Amygdala (tissue), 56 donors: ENCODE results near the gene DYRK2.

ENCODE experiments used
- DNase-seq, 56 donors: peaks; one replicate each; lab custom pipeline; 2025; lab: John Stamatoyannopoulos, UW

The DYRK2 gene

DNA sequence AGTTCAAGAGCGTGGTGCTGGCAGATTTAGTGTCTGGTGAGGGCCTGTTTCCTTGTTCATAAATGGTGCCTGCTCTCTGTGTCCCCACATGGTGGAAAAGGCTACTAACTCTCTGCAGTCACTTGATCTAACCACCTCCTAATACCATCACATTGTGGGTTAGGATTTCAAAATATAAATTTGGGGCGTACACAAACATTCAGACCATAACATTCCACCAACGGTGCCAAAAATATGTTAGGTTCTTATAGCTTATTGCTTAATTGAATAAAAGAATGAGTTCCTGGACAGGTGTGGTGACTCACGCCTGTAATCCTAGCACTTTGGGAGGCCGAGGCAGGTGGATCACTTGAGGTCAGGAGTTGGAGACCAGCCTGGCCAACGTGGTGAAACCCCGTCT, 3.4 kb upstream of the DYRK2 start:
- DNase-seq: no peak

DNA sequence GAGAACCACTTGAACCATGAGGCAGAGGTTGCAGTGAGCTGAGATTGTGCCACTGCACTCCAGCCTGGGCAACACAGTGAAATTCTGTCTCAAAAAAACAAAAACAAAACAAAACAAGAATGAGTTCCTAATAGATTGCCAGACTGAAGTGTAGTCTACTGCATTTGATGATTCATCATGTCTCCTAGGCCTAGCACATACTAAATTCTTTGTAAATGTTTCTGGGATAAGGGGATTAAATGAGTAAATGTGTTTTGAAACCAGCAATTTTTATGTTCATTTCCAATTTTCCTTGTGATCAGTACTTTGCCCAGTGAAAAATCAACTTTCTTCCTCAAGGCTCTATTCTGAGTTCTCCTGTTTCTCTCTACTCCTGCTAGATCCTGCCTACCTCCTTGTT, 2.9 kb upstream of the DYRK2 start:
- no peak for DNase-seq

GRCh38 chr12:67646775-67647174, 1.8 kb upstream of the DYRK2 start:
- DNase-seq: no peak

- DNase-seq: peak in 2 of 56 donors; percentile 9 to 24
Observed at GRCh38 chr12:67647181-67647798, 1.3 kb upstream of the DYRK2 start.

- peak in 43 of 56 donors; percentile 13 to 69 (median 51) for DNase-seq
Observed at GRCh38 chr12:67647799-67648520, 585 bp upstream of the DYRK2 start.

DNA sequence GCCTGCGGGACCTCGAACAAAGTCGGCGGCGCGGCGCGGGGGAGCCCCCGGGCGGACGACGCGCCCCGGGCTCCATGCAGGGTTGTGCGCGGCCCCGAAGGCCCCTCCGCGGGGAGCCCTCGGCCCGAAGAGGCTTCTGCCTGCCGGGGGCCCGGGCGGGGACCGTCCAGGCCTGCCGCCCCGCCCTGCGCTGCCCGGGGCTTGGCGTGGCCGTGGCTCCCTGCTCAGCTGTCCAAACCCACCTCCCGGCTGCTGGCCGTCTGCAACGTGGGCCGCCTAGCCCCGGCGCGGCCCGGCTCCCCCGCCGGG, 670 bp downstream of the DYRK2 start:
- DNase-seq: peak in 1 of 56 donors; percentile 49

DNA sequence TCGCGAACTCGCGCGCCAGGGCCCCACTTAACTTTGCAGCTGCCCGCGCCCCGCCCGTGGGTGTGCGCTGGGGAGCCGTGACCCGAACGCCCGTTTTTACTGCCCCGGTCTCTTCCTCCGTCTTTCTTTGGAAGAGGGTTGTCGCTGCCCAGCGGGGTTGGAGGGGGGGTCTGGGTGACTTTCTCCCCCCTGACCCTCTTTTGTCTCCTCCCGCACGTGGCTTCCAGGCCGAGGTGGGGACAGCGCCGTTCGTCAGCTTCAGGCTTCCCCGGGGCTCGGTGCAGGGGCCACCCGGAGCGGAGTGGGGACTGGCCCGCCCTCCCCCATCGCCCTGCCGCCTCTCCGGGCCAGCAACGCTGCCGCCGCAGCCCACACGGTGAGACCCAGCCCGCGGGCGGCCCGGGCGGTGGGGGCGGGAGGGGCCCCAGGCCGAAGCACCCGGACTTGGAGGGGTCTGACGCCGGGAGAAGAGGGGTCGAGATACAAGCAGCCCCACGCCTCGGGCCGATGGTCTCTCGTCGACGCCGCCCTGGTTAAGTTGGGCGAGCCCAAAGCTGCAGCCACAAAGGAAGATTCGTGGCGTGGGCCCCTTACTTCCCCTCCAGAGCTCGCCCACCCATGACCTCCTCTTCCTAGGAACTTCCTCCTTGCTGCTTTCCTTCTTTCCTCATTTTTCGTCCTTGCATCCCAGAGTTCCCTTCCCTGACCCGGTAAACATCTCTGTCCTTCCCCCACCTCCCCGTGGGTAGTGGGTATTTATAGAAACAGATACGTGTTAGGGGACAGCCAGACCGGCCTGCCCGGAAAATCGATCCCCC, 1.2 kb downstream of the DYRK2 start:
- peak in 19 of 56 donors; percentile 13 to 55 (median 29) for DNase-seq

DNA sequence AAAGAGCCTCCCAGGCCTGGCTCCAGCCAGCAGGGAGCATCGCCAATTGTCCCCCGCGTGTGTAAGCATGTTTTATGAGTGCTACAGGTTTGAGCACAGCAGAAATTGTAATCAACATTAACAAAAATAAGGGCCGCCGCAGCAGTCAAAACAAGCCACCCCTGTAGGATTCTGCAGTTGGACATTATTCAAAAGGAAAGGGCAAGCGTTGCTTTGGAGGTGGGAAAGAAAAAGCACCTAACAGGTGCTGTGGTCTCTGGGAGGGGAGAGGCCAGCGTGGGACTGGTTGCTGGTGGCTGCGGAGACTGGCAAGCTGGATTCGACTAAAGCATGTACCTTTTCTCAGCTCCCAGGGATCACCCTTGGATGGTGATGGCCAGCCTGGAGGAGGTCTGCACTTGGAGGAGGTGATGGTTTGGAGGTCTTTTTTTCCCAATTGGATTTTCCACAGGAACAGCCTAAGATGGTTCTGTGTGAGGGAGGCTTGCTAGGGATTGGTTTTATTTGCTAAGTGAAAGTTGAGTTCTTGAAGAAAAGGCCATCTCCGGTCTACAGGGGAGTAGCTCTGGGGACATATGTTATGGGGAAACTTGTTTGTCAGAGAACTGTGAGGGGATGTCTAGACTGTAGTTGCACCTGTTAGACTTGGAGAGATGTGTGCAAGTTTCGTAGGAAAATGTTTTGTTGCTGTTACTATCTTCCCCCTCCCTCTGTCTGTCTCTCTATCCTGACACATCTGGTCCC, 2.0 kb downstream of the DYRK2 start:
- DNase-seq: peak in 10 of 56 donors; percentile 5 to 59 (median 26)

DNA sequence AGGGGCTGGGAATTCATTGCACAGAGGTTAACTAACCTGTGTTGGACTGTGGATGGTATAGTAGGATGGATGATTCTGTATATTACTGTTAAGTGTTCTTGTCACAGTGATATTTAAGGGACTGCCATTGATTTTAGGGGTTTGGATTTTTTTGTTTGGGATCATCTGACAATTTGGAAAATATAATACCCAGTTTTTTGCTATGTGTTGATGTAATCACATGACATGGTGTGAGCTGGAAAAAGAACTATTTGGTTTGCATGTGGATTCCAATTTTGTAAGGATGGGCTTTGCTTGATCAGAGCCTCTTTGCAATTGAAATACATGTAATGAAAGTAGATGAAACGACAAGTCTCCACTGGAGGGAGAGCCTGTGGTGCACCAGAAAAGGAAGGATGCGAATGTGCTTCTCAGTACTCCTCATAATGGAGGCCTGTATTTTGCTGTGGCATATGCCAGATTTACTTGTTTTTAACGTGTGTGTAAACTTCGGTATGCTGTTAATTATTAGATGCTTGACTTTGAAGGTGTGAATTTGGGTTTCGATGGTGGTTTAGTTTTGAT, 2.7 kb downstream of the DYRK2 start:
- DNase-seq: peak in 9 of 56 donors; percentile 0 to 38 (median 25)

- no peak for DNase-seq
Observed at GRCh38 chr12:67655829-67656228, 7.3 kb downstream of the DYRK2 start.

GRCh38 chr12:67656251-67656650, 7.7 kb downstream of the DYRK2 start:
- DNase-seq: no peak

- no peak for DNase-seq
Observed at GRCh38 chr12:67658486-67658885, 9.9 kb downstream of the DYRK2 start.

- no peak for DNase-seq
Observed at GRCh38 chr12:67659292-67659691, 10.7 kb downstream of the DYRK2 start.

GRCh38 chr12:67661311-67662021, 12.9 kb downstream of the DYRK2 start:
- DNase-seq: no peak

DNA sequence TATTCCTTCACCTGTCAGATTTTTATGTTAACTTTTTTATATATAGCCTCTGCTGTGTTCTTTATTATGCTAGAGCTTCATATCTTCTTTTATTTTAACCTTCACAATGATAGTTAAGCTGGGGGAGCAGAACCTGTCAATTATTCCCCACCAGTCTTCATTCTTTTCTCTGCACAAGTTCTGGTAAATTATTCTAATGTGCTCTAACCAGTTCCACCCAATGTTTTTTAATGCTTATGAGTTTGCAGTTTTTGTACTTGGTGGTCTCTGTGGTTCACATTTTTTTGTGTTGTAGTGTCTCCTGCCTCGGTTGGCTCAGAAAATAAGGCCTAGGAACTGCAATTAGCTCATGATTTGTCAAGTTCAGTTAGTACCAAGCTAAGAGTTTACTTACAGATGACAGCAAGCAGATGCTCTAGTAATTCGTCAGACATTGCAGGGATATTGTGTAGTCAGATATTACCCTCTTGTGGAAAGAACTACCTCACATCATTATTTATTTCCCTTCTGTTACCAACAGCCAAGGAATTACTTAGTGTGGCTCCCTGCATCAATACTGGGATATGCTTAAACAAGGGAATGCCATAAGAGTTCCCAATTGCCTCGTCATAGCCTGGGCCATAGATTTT, 14.5 kb downstream of the DYRK2 start:
- DNase-seq: no peak

DNA sequence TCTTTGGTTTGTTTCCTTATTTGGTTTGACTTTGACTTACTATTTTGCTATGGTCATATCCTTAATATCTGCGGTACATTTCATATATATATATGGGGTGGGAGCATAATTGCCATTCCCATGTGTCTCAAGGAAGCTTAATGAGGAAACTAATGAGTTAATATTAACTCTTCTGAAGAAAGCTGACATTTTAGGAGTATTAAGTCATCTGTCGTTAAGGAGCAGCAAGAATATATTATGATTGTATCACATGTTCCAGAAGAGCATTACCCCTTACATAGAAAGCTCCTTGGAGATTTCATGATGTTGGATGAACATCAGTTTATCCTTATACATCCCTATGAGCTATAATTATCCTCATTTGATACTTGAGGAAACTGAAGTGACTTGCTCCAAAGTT, 15.6 kb downstream of the DYRK2 start:
- no peak for DNase-seq

DNA sequence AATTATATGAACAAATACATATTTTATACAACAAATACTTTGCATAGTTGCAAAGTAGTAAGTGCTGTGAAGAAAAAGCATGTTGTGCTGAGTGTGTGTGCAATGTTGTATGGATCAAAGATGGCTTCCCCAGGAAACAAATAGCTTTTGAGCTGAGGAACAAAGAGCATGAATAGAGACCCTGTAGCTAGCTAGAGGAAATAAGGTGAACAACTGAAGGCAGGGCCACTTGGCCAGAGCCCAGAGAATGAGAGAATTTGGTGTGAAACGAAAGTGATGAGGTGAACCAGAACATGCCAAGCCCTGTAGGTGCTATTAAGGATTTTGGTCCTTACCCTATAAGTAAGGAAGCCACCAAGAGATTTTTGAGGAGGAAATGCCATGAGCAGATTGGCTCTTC, 17.1 kb downstream of the DYRK2 start:
- no peak for DNase-seq

GRCh38 chr12:67666605-67667004, 18.1 kb downstream of the DYRK2 start:
- DNase-seq: no peak
